GM12878 (cell line): Measurements from ENCODE around the gene MAP3K4. TPM values are rescaled to one million over a fixed set of nuclear protein-coding genes. Genes with fewer than 3 reads are reported as not detected.

Experiments used
- ATAC-seq: fragments of 200-7000 bp; cut with Tn5 transposase; 3 replicates; pipeline ENCODE4 v1.9.1; 2020; ENCODE audit warnings: mild to moderate bottlenecking, moderate library complexity
- BruUV-seq: library from RNA; stranded (reverse); fragments of 400-500 nt; replicated peaks from 2 replicates; lab custom pipeline; 2021; lab: Mats Ljungman, UMichigan
- CTCF ChIA-PET: fragments of 300-600 bp; sonication (Branson Sonifier 250); formaldehyde crosslinking; extraction: SDS; loops from one replicate; lab custom pipeline; 2021; ENCODE audit warnings: inconsistent platforms; lab: Yijun Ruan, JAX
- POLR2A ChIA-PET: fragments of 350-600 bp; formaldehyde crosslinking; extraction: SDS; loops from one replicate; lab custom pipeline; 2021; ENCODE audit warnings: inconsistent platforms; lab: Charles Lee
- RAD21 ChIA-PET: fragments of 300-600 bp; sonication (Branson Sonifier 250); formaldehyde crosslinking; loops from one replicate; lab custom pipeline; 2023; ENCODE audit warnings: antibody characterized with exemption; ENCODE audit not compliant: unreplicated experiment; lab: Charles Lee
- SMC1A ChIA-PET: fragments of 300-600 bp; sonication (Branson Sonifier 250); formaldehyde crosslinking; loops from one replicate; lab custom pipeline; 2023; ENCODE audit not compliant: unreplicated experiment, uncharacterized antibody; lab: Charles Lee
- DNase-seq: peaks from one replicate; pipeline ENCODE4 v3.0.0-alpha.2; 2011; ENCODE audit warnings: low read depth, low spot score
- FAIRE-seq: peaks from 3 replicates; lab custom pipeline; 2011; peaks lifted over from hg19 to GRCh38; lab: Jason Lieb, UNC
- H2AFZ ChIP-seq: 2 replicates; pipeline ENCODE4 v1.6.0; 2011; ENCODE audit warnings: low read depth, low read length, control low read depth; ENCODE audit not compliant: control insufficient read depth
- H3K27ac ChIP-seq: 2 replicates; pipeline ENCODE4 v1.5.1; 2011; ENCODE audit warnings: control low read depth; ENCODE audit not compliant: control insufficient read depth, insufficient read depth
- H3K27me3 ChIP-seq, 2 experiments: replicated peaks in 1 of 2; 2 replicates each; pipeline versions ENCODE4 v1.6.0 to v1.6.1; 2011; ENCODE audit warnings: low read length in 1 of 2; ENCODE audit not compliant: control insufficient read depth in 2 of 2, insufficient read depth in 2 of 2
- H3K36me3 ChIP-seq, 2 experiments: 2 replicates each; pipeline ENCODE4 v1.5.1; 2011; ENCODE audit warnings: low read length in 1 of 2; ENCODE audit not compliant: control insufficient read depth in 2 of 2, insufficient read depth in 2 of 2
- H3K4me1 ChIP-seq: 2 replicates; pipeline ENCODE4 v1.6.1; 2011; ENCODE audit warnings: mild to moderate bottlenecking, low read length, moderate library complexity, mixed read lengths; ENCODE audit not compliant: control insufficient read depth, insufficient read depth
- H3K4me2 ChIP-seq: 2 replicates; pipeline ENCODE4 v1.6.0; 2011; ENCODE audit warnings: control low read depth; ENCODE audit not compliant: control insufficient read depth, insufficient read depth
- H3K4me3 ChIP-seq: fragments of 200-600 bp; sonication (generic); 2 replicates; pipeline ENCODE4 v1.5.1; 2016
- H3K79me2 ChIP-seq: 2 replicates; pipeline ENCODE4 v1.6.0; 2011; ENCODE audit warnings: low read length; ENCODE audit not compliant: control insufficient read depth, insufficient read depth
- H3K9ac ChIP-seq: 2 replicates; pipeline ENCODE4 v1.8.0; 2011; ENCODE audit warnings: low read length, control low read depth, mixed read lengths; ENCODE audit not compliant: control insufficient read depth, insufficient read depth
- H3K9me3 ChIP-seq: replicated peaks from 3 replicates; pipeline ENCODE4 v1.5.1; 2011; ENCODE audit warnings: mild to moderate bottlenecking, low read length; ENCODE audit not compliant: control insufficient read depth, insufficient read depth
- H4K20me1 ChIP-seq: 2 replicates; pipeline ENCODE4 v1.6.0; 2011; ENCODE audit not compliant: control insufficient read depth, insufficient read depth
- BHLHE40 ChIP-seq, 2 experiments: fragments of 450-650 bp in 1 of 2; IDR thresholded peaks; 2 replicates each; pipeline ENCODE4 v1.6.1; 2011 to 2017; ENCODE audit warnings: low read depth in 2 of 2, borderline replicate concordance in 1 of 2, improper control_type of control experiment in 1 of 2, low read length in 1 of 2, mild to moderate bottlenecking in 1 of 2
- CHD1 ChIP-seq: IDR thresholded peaks from 2 replicates; pipeline ENCODE4 v1.6.1; 2012; ENCODE audit warnings: low read depth, low read length, improper control_type of control experiment
- NFXL1 ChIP-seq: fragments of 450-650 bp; IDR thresholded peaks from 2 replicates; pipeline ENCODE4 v1.6.1; 2017; ENCODE audit warnings: antibody characterized with exemption, mild to moderate bottlenecking, borderline replicate concordance
- POLR2AphosphoS2 ChIP-seq: IDR thresholded peaks from 2 replicates; pipeline ENCODE4 v1.6.1; 2011; ENCODE audit warnings: low read depth, mild to moderate bottlenecking, low read length, improper control_type of control experiment, moderate library complexity
- SREBF1 ChIP-seq: IDR thresholded peaks from 2 replicates; pipeline ENCODE4 v1.6.1; 2012; ENCODE audit warnings: mild to moderate bottlenecking, low read length
- YBX1 ChIP-seq: fragments of 450-650 bp; IDR thresholded peaks from 2 replicates; pipeline ENCODE4 v1.6.1; 2016; ENCODE audit warnings: antibody characterized with exemption
- ZSCAN29 ChIP-seq: fragments of 450-650 bp; IDR thresholded peaks from 2 replicates; pipeline ENCODE4 v1.6.1; 2017; ENCODE audit warnings: mild to moderate bottlenecking, moderate library complexity
- WGBS: methylation state at CpG from one replicate; pipeline ENCODE4 v1.1.6; 2016; ENCODE audit warnings: low lambda C conversion rate; ENCODE audit not compliant: insufficient replicate concordance, insufficient coverage; ENCODE audit errors: missing lambda C conversion rate; 5-methylcytosine and 5-hydroxymethylcytosine counted together
- in situ Hi-C: fragments of 300-500 bp; cut with MboI; formaldehyde crosslinking; loops from 9 replicates; pipeline ENCODE4 v1.14.3; 2018; ENCODE audit warnings: mixed read lengths
- intact Hi-C: fragments of 100-400 bp; cut with micrococcal nuclease; formaldehyde crosslinking; loops from one replicate; pipeline ENCODE4 v1.14.2; 2022; ENCODE audit not compliant: unreplicated experiment
- polyA plus RNA-seq, 11 experiments: library from polyadenylated mRNA; depleted of rRNA in 4 of 11; unstranded in 6 of 11; stranded (reverse) in 5 of 11; fragments of >200 nt; fragmentation: Nextera tagmentation in 4 of 11; fragmentation: Illumina TruSeq in 1 of 11; extraction: Ambion mirVana in 4 of 11; extraction: Trizol in 1 of 11; gene quantifications; 1 replicate in 1 of 11; 2 replicates in 10 of 11; pipeline versions ENCODE4 v1.2.1 to v1.2.3, GENCODE V29; 2011 to 2016; ENCODE audit warnings: inconsistent platforms in 2 of 11, missing spikeins in 2 of 11, low read depth in 1 of 11
- total RNA-seq, 4 experiments: library from RNA; depleted of rRNA in 3 of 4; stranded (reverse); fragments of >200 nt in 3 of 4; fragmentation: Illumina TruSeq in 1 of 4; extraction: Trizol in 1 of 4; gene quantifications; 2 replicates each; pipeline versions ENCODE4 v1.2.1 to v1.2.3, GENCODE V29; 2013 to 2021
- TF ChIP-seq, protein P1 (sequence below): IDR thresholded peaks from 2 replicates; pipeline ENCODE4 v1.6.1; 2012; ENCODE audit warnings: low read depth, low read length, improper control_type of control experiment

MAP3K4 gene
- total and polyA plus RNA-seq, 10 of the 15 experiments (the other 5 are each of a cell fraction or from before 2014, with no cell fraction given): 14.0 to 44.5 (median 23.1) TPM

DNA sequence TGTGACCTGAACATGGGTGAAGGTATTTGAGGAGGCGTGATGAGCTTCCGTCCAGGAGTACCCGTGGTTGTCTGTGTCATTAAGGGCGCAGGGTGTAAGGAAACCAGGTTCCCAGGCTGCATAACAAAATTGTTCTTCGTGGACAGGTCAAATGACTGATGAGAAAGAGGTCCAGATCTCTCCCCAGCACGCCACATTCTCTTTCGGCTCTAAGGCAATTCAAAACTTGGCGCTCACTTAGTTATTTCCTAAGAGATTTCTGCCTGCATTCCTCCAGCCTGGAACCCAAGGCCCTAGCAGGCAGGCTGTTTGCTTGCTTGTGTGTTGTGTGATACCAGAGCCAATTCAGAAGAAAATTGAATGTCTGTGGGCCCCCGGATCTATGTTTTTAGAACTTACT is 142.4 kb downstream of the MAP3K4 start:
- RAD21 ChIA-PET: no interaction called here
- in situ Hi-C loops: loop anchor here (25.0 kb wide), 1 partner anchor 228 kb away; no protein-coding TSS in a partner anchor

More for the DNA sequence above, 142.4 kb downstream of the MAP3K4 start:
- H3K27ac ChIP-seq: no peak overlapping the region
- no peaks in the 10 kb centered on the region for H3K9me3 ChIP-seq
- ChIA-PET CTCF (interaction anchor here (0.6 to 1.3 kb wide), 2 partner anchors 92 to 200 kb away, joined by 3 to 4 read pairs; no protein-coding TSS in a partner anchor), SMC1A (interaction anchor here (1.0 to 1.6 kb wide), 3 partner anchors 10 to 237 kb away, joined by 3 to 4 read pairs (median 3); no protein-coding TSS in a partner anchor), POLR2A (no interaction called here)
- no peak overlapping the region for H3K4me3 ChIP-seq
- DNase-seq: no peak
- TF ChIP-seq YBX1 (no peak), POLR2AphosphoS2 (no peak), ZSCAN29 (no peak), CHD1 (no peak), NFXL1 (no peak), BHLHE40 (IDR thresholded peaks at IDR 0.05; ENCODE audit: borderline replicate concordance in 1 of 2, low read depth in 2 of 2, low read length in 1 of 2) (no peak), SREBF1 (no peak)
- TF ChIP-seq, protein P1, sequence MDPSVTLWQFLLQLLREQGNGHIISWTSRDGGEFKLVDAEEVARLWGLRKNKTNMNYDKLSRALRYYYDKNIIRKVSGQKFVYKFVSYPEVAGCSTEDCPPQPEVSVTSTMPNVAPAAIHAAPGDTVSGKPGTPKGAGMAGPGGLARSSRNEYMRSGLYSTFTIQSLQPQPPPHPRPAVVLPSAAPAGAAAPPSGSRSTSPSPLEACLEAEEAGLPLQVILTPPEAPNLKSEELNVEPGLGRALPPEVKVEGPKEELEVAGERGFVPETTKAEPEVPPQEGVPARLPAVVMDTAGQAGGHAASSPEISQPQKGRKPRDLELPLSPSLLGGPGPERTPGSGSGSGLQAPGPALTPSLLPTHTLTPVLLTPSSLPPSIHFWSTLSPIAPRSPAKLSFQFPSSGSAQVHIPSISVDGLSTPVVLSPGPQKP: no peak
- peaks cover 0 to 1% of the 10 kb centered on the region in 2 experiments; a peak in 3 of 4 replicates for H3K36me3 ChIP-seq
- intact Hi-C loops: no loop called here
- no TSS peak for BruUV-seq
- H4K20me1 ChIP-seq: no peaks in the 10 kb centered on the region; the same call in 1 of the 2 replicates
- H3K4me2 ChIP-seq: no peak overlapping the region
- FAIRE-seq: no peak
- 88% methylated on average over 9 of the region's 9 CpGs for WGBS
- H3K4me1 ChIP-seq: peaks cover 13% of the 10 kb centered on the region
- no peak overlapping the region for H2AFZ ChIP-seq
- no peaks in the 10 kb centered on the region for H3K27me3 ChIP-seq
- no peak overlapping the region for H3K9ac ChIP-seq
- H3K79me2 ChIP-seq: no peaks in the 10 kb centered on the region
- no peak for ATAC-seq
